Hepatocyte (in vitro differentiated cells): ENCODE results near the gene DSTN.

Source experiments
- EZH2 ChIP-seq: fragments of 200-600 bp; sonication (generic); IDR thresholded peaks from 2 replicates; pipeline ENCODE4 v1.6.1; 2016; ENCODE audit warnings: antibody characterized with exemption, mild to moderate bottlenecking, borderline replicate concordance
- EZH2phosphoT487 ChIP-seq: fragments of 200-600 bp; sonication (generic); IDR thresholded peaks from one replicate; pipeline ENCODE4 v1.6.1; 2018; ENCODE audit warnings: antibody characterized with exemption, mild to moderate bottlenecking, low read depth, moderate library complexity; ENCODE audit not compliant: unreplicated experiment, severe bottlenecking
- TF ChIP-seq, protein P1 (sequence below): fragments of 200-600 bp; sonication (generic); IDR thresholded peaks from 2 replicates; pipeline ENCODE4 v1.5.1; 2016; ENCODE audit warnings: antibody characterized with exemption, mild to moderate bottlenecking; ENCODE audit not compliant: poor library complexity

GRCh38 chr20:17648315-17648646 lies 78.4 kb downstream of the DSTN start:
- TF ChIP-seq, protein P1, sequence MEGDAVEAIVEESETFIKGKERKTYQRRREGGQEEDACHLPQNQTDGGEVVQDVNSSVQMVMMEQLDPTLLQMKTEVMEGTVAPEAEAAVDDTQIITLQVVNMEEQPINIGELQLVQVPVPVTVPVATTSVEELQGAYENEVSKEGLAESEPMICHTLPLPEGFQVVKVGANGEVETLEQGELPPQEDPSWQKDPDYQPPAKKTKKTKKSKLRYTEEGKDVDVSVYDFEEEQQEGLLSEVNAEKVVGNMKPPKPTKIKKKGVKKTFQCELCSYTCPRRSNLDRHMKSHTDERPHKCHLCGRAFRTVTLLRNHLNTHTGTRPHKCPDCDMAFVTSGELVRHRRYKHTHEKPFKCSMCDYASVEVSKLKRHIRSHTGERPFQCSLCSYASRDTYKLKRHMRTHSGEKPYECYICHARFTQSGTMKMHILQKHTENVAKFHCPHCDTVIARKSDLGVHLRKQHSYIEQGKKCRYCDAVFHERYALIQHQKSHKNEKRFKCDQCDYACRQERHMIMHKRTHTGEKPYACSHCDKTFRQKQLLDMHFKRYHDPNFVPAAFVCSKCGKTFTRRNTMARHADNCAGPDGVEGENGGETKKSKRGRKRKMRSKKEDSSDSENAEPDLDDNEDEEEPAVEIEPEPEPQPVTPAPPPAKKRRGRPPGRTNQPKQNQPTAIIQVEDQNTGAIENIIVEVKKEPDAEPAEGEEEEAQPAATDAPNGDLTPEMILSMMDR = no peak
- TF ChIP-seq EZH2 = no peak
- no peak for TF ChIP-seq EZH2phosphoT487
